ENCODE data around the gene FER1L5.

Gene FER1L5

DNA sequence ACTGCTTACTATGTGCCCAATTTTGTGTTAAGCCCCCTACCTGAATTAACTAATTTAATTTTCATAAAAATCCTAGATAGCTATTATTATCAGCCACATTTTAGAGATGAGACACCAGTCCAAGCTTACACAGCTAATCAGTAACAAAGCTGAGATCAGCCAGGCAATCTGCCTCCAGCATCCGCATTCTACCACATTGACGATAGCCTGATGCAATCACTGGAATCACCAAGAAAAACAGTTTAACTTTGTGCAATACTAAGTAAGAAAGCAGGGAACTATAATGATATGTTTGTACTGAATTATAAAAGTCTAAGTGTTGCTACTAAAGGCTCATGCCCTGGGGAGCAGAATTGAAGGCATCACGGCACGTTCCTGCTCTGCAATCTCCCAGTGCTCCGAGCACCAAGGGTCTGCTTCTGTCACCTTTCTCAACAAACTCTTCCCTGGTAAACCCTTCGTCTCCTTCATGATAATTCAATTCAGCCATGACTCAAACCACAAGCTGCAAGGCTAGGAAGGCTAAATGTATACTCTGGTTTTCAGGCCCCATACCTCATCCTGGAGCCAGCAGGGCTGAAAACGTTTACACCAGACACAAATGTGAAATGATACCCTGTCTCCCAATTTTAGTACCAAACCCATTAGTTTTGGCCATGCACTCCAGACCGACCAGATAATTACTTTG lies 23.8 kb upstream of the FER1L5 start:
- TF ChIP-seq, protein P1, sequence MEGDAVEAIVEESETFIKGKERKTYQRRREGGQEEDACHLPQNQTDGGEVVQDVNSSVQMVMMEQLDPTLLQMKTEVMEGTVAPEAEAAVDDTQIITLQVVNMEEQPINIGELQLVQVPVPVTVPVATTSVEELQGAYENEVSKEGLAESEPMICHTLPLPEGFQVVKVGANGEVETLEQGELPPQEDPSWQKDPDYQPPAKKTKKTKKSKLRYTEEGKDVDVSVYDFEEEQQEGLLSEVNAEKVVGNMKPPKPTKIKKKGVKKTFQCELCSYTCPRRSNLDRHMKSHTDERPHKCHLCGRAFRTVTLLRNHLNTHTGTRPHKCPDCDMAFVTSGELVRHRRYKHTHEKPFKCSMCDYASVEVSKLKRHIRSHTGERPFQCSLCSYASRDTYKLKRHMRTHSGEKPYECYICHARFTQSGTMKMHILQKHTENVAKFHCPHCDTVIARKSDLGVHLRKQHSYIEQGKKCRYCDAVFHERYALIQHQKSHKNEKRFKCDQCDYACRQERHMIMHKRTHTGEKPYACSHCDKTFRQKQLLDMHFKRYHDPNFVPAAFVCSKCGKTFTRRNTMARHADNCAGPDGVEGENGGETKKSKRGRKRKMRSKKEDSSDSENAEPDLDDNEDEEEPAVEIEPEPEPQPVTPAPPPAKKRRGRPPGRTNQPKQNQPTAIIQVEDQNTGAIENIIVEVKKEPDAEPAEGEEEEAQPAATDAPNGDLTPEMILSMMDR (IDR thresholded peaks at IDR 0.05; ENCODE audit: borderline replicate concordance, insufficient read depth, low read depth, low read length), result no peak
- H3K4me3 ChIP-seq (ENCODE audit: low read depth, low read length), result no peak overlapping the region

DNA sequence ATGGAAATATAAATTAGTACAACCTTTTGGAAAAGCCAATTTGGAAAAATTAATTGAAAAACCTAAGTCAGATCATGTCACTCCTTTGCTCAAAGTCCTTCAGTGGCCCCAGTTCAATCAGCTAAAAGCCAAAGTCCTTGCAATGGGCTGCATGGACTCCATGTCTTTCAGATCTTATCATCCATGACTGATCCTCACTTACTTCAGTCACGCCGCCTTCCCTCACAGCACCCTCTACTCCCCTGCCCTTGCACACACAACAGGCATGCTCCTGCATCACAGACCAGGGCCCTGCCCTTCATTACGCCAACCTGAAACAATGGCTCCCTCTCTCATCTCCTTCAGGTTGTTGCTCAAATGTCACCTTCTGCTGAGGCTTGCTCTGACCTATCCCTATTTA lies 20.0 kb upstream of the FER1L5 start:
- TF ChIP-seq, protein P1 (IDR thresholded peaks at IDR 0.05; ENCODE audit: borderline replicate concordance, insufficient read depth, low read depth, low read length), result no peak
- H3K4me3 ChIP-seq (ENCODE audit: low read depth, low read length), result no peak overlapping the region

DNA sequence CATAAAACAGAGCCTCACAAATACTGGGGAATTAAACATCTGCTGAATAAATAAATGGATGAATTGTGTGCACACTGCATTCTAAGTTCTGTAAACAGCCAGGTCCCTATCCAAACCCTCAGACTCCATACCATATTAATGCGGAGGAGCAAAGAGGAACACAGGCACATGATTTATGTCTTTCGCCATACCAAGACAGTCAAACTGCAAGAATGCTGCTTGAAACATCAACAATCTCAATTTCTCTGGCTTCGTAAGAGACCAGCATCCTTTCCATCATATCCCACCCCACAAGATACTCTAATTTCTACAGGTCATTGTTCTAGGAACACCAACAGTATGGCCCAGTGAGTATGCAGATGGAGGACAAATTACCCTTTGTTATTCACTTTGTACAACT lies 19.4 kb upstream of the FER1L5 start:
- TF ChIP-seq, protein P1 (IDR thresholded peaks at IDR 0.05; ENCODE audit: borderline replicate concordance, insufficient read depth, low read depth, low read length), result no peak
- H3K4me3 ChIP-seq (ENCODE audit: low read depth, low read length), result no peak overlapping the region

DNA sequence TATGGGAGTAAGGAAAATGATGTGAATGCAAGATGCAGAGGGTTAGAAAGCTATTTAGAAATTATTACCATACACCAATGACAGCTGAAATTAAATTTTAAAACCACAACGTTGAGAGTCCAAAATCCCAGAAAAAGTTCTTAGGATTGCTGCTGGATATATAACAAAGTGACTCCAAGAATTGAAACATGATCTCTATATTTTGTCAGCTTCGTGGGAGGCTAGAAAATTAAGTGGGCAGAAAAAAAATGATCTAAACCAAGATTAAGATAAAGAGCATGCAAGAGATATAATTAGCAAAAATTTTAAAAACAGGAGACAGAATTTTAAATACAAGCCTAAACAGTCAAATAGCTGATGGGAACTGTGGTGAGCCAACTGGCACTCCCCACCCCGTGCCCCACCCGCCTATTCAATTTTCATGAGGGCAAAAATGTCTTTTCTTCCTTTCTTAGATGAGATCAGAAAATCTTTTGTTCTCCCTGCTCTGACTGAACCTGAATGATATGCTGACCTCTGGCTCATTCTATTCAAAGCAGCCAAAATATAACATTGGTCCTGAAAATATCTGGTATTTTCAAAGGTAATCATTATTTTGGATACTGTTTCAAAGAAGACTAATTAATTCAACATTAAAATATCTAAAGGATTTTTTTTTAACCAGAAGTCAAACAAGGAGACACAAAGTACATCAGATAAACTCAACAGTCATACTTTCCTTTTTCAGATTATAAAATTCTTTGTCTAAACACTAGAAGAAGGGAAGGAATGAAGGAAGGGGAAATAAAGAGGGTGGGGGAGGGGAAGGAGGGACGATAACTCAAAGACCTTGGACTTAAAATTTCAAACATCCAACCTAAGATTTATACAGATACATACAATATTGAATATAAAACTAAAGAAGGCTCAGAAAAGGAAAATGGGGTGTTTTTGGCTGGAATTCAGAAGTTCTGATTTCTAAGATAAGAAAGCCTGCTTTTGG lies 16.7 kb upstream of the FER1L5 start:
- TF ChIP-seq, protein P1 (IDR thresholded peaks at IDR 0.05; ENCODE audit: borderline replicate concordance, insufficient read depth, low read depth, low read length), result no peak
- no peak overlapping the region for H3K4me3 ChIP-seq (ENCODE audit: low read depth, low read length)

DNA sequence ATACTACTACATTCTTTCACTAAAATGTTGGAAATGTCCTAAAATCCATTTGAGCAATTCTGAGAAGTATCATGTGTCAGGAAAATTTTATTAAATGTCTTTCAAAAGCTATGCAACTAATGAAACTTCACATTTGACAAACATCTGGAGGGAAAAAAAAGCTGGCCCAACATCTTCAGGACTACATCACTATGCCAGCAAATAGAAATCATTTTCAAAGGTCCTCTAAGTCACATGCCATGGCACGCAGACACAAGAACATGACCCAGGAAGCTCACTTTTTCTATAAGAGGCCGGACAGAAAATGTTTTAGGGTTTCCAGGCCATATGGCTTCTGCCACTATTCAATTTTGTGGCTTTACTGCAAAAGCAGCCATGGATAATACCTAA lies 16.0 kb upstream of the FER1L5 start:
- no peak overlapping the region for H3K4me3 ChIP-seq (ENCODE audit: low read depth, low read length)
- TF ChIP-seq, protein P1 (IDR thresholded peaks at IDR 0.05; ENCODE audit: borderline replicate concordance, insufficient read depth, low read depth, low read length), result no peak

DNA sequence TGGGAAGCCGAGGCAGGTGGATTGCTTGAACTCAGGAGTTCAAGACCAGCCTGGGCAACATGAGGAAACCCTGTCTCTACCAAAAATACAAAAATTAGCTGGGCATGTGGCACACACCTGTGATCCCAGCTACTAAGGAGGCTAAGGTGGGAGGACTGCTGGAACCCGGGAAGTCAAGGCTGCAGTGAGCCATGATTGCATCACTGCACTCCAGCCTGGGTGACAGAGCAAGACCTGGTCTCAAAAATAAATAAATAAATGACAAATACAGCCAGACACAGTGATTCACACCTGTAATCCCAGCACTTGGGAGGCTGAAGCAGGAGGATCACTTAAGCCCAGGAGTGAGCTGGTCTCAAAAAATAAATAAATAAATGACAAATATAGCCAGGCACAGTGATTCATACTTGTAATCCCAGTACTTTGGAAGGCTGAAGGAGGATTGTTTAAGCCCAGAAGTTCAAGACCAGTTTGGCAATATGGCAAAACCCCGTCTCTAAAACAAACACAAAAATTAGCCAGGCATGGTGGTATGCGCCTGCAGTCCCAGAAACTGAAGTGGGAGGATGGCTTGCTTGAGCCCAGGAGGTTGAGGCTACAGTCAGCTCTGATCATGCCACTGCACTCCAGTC lies 10.6 kb upstream of the FER1L5 start:
- H3K4me3 ChIP-seq (ENCODE audit: low read depth, low read length), result no peak overlapping the region
- TF ChIP-seq, protein P1 (IDR thresholded peaks at IDR 0.05; ENCODE audit: borderline replicate concordance, insufficient read depth, low read depth, low read length), result no peak
